Stimulated activated CD4-positive, alpha-beta T cell treated with anti-CD3 and anti-CD28 coated beads, Interleukin-12 subunit alpha, Interleukin-12 subunit beta, amount 100 ng/mL, for 48 hours (primary cell): Measurements from ENCODE around the gene POTED.
"Not testable (repeated sequence)": the region's sequence is repeated elsewhere in the genome, so short reads cannot be mapped to it uniquely, and the experiment has no call there.

ENCODE experiments used
- DNase-seq, 3 donors: peaks; one replicate each; pipeline ENCODE4 v3.0.0-alpha.2; 2020; ENCODE audit warnings: low read depth in 2 of 3, low spot score in 1 of 3

POTED gene

DNA sequence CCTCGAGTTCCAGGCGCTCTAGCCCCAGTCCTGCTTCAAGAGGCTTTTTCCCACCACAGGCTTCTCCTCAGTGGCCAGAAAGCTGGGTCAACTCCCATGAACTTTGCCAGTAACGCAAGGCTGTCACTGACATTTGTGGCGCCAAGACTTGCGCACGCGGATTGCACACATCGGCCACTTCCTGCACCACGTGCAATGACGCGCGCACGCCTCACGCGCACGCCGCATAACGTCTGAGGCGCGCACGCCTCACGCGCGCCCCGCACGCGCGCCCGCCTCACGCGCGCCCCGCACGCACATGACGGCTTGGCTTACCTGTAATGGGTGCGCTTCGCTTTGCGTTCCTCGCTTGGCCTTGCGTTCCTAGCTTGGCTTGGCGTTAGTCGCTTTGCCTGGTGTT, at the start of gene POTED:
TSS of gene POTED (plus strand) at position 301 of the 400 bp plus-strand sequence. CDS start 452 bp downstream, outside the sequence.
- DNase-seq: not testable (repeated sequence)

DNA sequence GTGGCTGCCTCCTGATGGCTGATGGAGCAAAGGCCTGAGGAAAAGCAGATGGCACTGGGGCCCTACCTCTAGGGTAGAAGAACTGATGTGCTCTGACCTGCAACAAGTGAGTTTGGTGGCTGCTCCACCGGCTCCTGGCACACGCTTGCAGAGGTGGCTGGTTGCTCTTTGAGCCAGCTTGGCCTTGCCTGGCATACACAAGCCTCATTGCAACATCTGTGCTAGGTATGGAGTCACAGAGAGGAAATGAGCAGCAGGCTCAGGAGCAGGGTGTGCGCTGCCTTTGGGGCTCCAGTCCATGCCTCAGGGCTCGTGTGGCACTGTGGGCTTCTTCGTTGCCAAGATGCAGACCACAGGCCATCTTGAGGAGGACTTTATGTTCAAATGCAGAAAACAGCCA, 40.5 kb downstream of the POTED start:
- DNase-seq: not testable (repeated sequence)

DNA sequence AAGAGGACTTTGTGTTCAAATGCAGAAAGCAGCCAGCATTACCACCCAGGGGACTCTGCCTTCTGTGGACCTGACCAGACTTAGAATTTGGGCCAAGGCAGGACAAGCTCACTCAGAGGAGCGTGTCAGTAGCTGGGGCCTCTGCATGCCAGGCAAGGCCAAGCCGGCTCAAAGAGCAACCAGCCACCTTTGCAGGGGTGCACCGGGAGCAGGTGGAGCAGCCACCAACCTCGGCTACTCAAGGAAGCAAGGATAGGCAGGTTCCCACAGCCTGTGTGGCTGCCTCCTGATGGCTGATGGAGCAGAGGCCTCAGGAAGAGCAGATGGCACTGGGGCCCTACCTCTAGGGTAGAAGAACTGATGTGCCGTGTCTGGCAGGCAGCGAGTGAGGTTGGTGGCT, 42.2 kb downstream of the POTED start:
- not testable (repeated sequence) for DNase-seq
